GM21717 (cell line): Measurements from ENCODE around the gene SPPL3.
A peak's percentile ranks its signal among the peaks of the same experiment; 100 is the strongest.

Source experiments
- ATAC-seq: cut with Tn5 transposase; IDR thresholded peaks from one replicate; pipeline ENCODE4 v1.9.1; 2021; ENCODE audit warnings: mild to moderate bottlenecking, moderate library complexity; ENCODE audit not compliant: unreplicated experiment

Gene SPPL3

GRCh38 chr12:120879102-120879501 lies 25.1 kb downstream of the SPPL3 start:
- no peak for ATAC-seq

- ATAC-seq = no peak
These were observed 29.5 kb downstream of the SPPL3 start for GRCh38 chr12:120874547-120875245.

GRCh38 chr12:120873226-120873625 lies 30.9 kb downstream of the SPPL3 start:
- ATAC-seq = no peak

- ATAC-seq = no peak
These were observed 31.7 kb downstream of the SPPL3 start for GRCh38 chr12:120872487-120872886.

- no peak for ATAC-seq
These were observed 33.7 kb downstream of the SPPL3 start for GRCh38 chr12:120870415-120870814.

GRCh38 chr12:120869376-120869775 lies 34.8 kb downstream of the SPPL3 start:
- no peak for ATAC-seq

- no peak for ATAC-seq
These were observed 38.0 kb downstream of the SPPL3 start for GRCh38 chr12:120866108-120866507.

GRCh38 chr12:120865098-120865497 lies 39.1 kb downstream of the SPPL3 start:
- ATAC-seq = no peak

- no peak for ATAC-seq
These were observed 41.5 kb downstream of the SPPL3 start for GRCh38 chr12:120862664-120863063.

GRCh38 chr12:120861074-120861795 lies 42.9 kb downstream of the SPPL3 start:
- no peak for ATAC-seq

- ATAC-seq = no peak
These were observed 45.7 kb downstream of the SPPL3 start for GRCh38 chr12:120858306-120859088.

- no peak for ATAC-seq
These were observed 47.2 kb downstream of the SPPL3 start for GRCh38 chr12:120856980-120857379.

- no peak for ATAC-seq
These were observed 48.2 kb downstream of the SPPL3 start for GRCh38 chr12:120855823-120856588.

- ATAC-seq = no peak
These were observed 49.4 kb downstream of the SPPL3 start for GRCh38 chr12:120854804-120855203.

GRCh38 chr12:120853188-120853587 lies 51.0 kb downstream of the SPPL3 start:
- ATAC-seq = no peak

- no peak for ATAC-seq
These were observed 52.2 kb downstream of the SPPL3 start for GRCh38 chr12:120851944-120852343.

GRCh38 chr12:120851444-120851843 lies 52.7 kb downstream of the SPPL3 start:
- ATAC-seq = peak; percentile 52

- no peak for ATAC-seq
These were observed 54.4 kb downstream of the SPPL3 start for GRCh38 chr12:120849765-120850164.

- no peak for ATAC-seq
These were observed 56.3 kb downstream of the SPPL3 start for GRCh38 chr12:120847814-120848213.

- no peak for ATAC-seq
These were observed 56.8 kb downstream of the SPPL3 start for GRCh38 chr12:120847392-120847791.

- ATAC-seq = no peak
These were observed 57.4 kb downstream of the SPPL3 start for GRCh38 chr12:120846721-120847120.
